ENCODE measurements around the gene BTBD9. TPM values are rescaled to one million over a fixed set of nuclear protein-coding genes. Genes with fewer than 3 reads are reported as not detected.

BTBD9 gene
- total RNA-seq, 1 donor from 2014 or later = 10.3 TPM

- FAIRE-seq (no peak), DNase-seq (ENCODE audit: low read depth) (peak; percentile 77)
- no peak for TF ChIP-seq CTCF (IDR thresholded peaks at IDR 0.05; ENCODE audit: insufficient read depth, low read depth, low read length)
- no peak for TF ChIP-seq EZH2 (IDR thresholded peaks at IDR 0.05; ENCODE audit: insufficient read depth, low read length)
- Histone ChIP-seq H3K36me3 (ENCODE audit: insufficient read depth, low read length) (no peaks in the 10 kb centered on the region), H3K4me2 (ENCODE audit: low read length) (no peak overlapping the region), H2AFZ (ENCODE audit: low read depth, low read length) (no peak overlapping the region), H3K79me2 (ENCODE audit: insufficient read depth, low read length) (no peaks in the 10 kb centered on the region), H3K4me1 (ENCODE audit: insufficient read depth, low read length) (peaks cover 7% of the 10 kb centered on the region), H3K27ac (ENCODE audit: low read depth, low read length) (no peak overlapping the region), H3K4me3 (ENCODE audit: insufficient read depth, low read depth, low read length) (no peak overlapping the region), H3K27me3 (ENCODE audit: insufficient read depth, low read length) (no peaks in the 10 kb centered on the region), H3K9me3 (ENCODE audit: insufficient read depth, low read depth, low read length) (peaks cover 5% of the 10 kb centered on the region), H3K9ac (ENCODE audit: low read length) (no peak overlapping the region), H4K20me1 (ENCODE audit: insufficient read depth, low read length) (peaks cover 3% of the 10 kb centered on the region)
- Mint-ChIP-seq H3K4me1 (ENCODE audit: low read depth, unreplicated experiment) (peaks cover 2% of the 10 kb centered on the region), H3K27ac (ENCODE audit: unreplicated experiment) (peak overlapping the region; percentile 23), H3K36me3 (ENCODE audit: low read depth, unreplicated experiment) (peaks cover 24% of the 10 kb centered on the region), H3K27me3 (ENCODE audit: low read depth, unreplicated experiment) (no peaks in the 10 kb centered on the region), H3K9me3 (ENCODE audit: unreplicated experiment) (peaks cover 20% of the 10 kb centered on the region), H3K4me3 (ENCODE audit: unreplicated experiment) (no peak overlapping the region)
Measured at GRCh38 chr6:38528196-38528965, 111.3 kb downstream of the BTBD9 start.

- H3K9me3 Mint-ChIP-seq (ENCODE audit: unreplicated experiment) = peaks cover 18% of the 10 kb centered on the region
- TF ChIP-seq CTCF (IDR thresholded peaks at IDR 0.05; ENCODE audit: insufficient read depth, low read depth, low read length) (no peak), EZH2 (IDR thresholded peaks at IDR 0.05; ENCODE audit: insufficient read depth, low read length) (no peak)
- H3K9ac ChIP-seq (ENCODE audit: low read length) = no peak overlapping the region
- no peak overlapping the region for H3K4me3 ChIP-seq (ENCODE audit: insufficient read depth, low read depth, low read length)
- peaks cover 5% of the 10 kb centered on the region for H3K9me3 ChIP-seq (ENCODE audit: insufficient read depth, low read depth, low read length)
- DNase-seq (ENCODE audit: low read depth) (no peak), FAIRE-seq (no peak)
- H3K36me3 Mint-ChIP-seq (ENCODE audit: low read depth, unreplicated experiment) = peaks cover 24% of the 10 kb centered on the region
- peaks cover 2% of the 10 kb centered on the region for H3K4me1 Mint-ChIP-seq (ENCODE audit: low read depth, unreplicated experiment)
- H3K27me3 Mint-ChIP-seq (ENCODE audit: low read depth, unreplicated experiment) = no peaks in the 10 kb centered on the region
- H3K36me3 ChIP-seq (ENCODE audit: insufficient read depth, low read length) = no peaks in the 10 kb centered on the region
- no peaks in the 10 kb centered on the region for H3K79me2 ChIP-seq (ENCODE audit: insufficient read depth, low read length)
- H2AFZ ChIP-seq (ENCODE audit: low read depth, low read length) = no peak overlapping the region
- no peak overlapping the region for H3K27ac ChIP-seq (ENCODE audit: low read depth, low read length)
- H3K27ac Mint-ChIP-seq (ENCODE audit: unreplicated experiment) = no peak overlapping the region
- H3K4me2 ChIP-seq (ENCODE audit: low read length) = no peak overlapping the region
- H3K4me3 Mint-ChIP-seq (ENCODE audit: unreplicated experiment) = no peak overlapping the region
- peaks cover 2% of the 10 kb centered on the region for H4K20me1 ChIP-seq (ENCODE audit: insufficient read depth, low read length)
- H3K27me3 ChIP-seq (ENCODE audit: insufficient read depth, low read length) = no peaks in the 10 kb centered on the region
- peaks cover 7% of the 10 kb centered on the region for H3K4me1 ChIP-seq (ENCODE audit: insufficient read depth, low read length)
Measured at GRCh38 chr6:38527371-38527770, 112.4 kb downstream of the BTBD9 start.

GRCh38 chr6:38525888-38526287 is 113.8 kb downstream of the BTBD9 start:
- no peaks in the 10 kb centered on the region for H3K27me3 Mint-ChIP-seq (ENCODE audit: low read depth, unreplicated experiment)
- Histone ChIP-seq H3K36me3 (ENCODE audit: insufficient read depth, low read length) (no peaks in the 10 kb centered on the region), H3K4me1 (ENCODE audit: insufficient read depth, low read length) (peaks cover 7% of the 10 kb centered on the region), H2AFZ (ENCODE audit: low read depth, low read length) (no peak overlapping the region), H3K79me2 (ENCODE audit: insufficient read depth, low read length) (no peaks in the 10 kb centered on the region), H4K20me1 (ENCODE audit: insufficient read depth, low read length) (no peaks in the 10 kb centered on the region), H3K4me2 (ENCODE audit: low read length) (no peak overlapping the region), H3K9ac (ENCODE audit: low read length) (no peak overlapping the region), H3K27me3 (ENCODE audit: insufficient read depth, low read length) (no peaks in the 10 kb centered on the region), H3K27ac (ENCODE audit: low read depth, low read length) (no peak overlapping the region), H3K4me3 (ENCODE audit: insufficient read depth, low read depth, low read length) (no peak overlapping the region), H3K9me3 (ENCODE audit: insufficient read depth, low read depth, low read length) (peaks cover 5% of the 10 kb centered on the region)
- DNase-seq (ENCODE audit: low read depth) (no peak), FAIRE-seq (no peak)
- TF ChIP-seq CTCF (IDR thresholded peaks at IDR 0.05; ENCODE audit: insufficient read depth, low read depth, low read length) = no peak
- no peak for TF ChIP-seq EZH2 (IDR thresholded peaks at IDR 0.05; ENCODE audit: insufficient read depth, low read length)
- peaks cover 24% of the 10 kb centered on the region for H3K36me3 Mint-ChIP-seq (ENCODE audit: low read depth, unreplicated experiment)
- H3K9me3 Mint-ChIP-seq (ENCODE audit: unreplicated experiment) = peaks cover 18% of the 10 kb centered on the region
- H3K4me1 Mint-ChIP-seq (ENCODE audit: low read depth, unreplicated experiment) = peaks cover 2% of the 10 kb centered on the region
- H3K27ac Mint-ChIP-seq (ENCODE audit: unreplicated experiment) = no peak overlapping the region
- H3K4me3 Mint-ChIP-seq (ENCODE audit: unreplicated experiment) = no peak overlapping the region
